NB4 (cell line): ENCODE measurements around the gene BCL6.

ENCODE experiments used
- DNase-seq: peaks from one replicate; pipeline ENCODE4 v3.0.0; 2010; ENCODE audit warnings: low read depth
- H3K4me3 ChIP-seq: one replicate; pipeline ENCODE4 v1.5.1; 2011; ENCODE audit warnings: mild to moderate bottlenecking, low read depth, low read length, moderate library complexity
- CTCF ChIP-seq: IDR thresholded peaks from one replicate; pipeline ENCODE4 v1.5.1; 2012; ENCODE audit warnings: low read depth, low read length
- MAX ChIP-seq: IDR thresholded peaks from 2 replicates; pipeline ENCODE4 v1.6.1; 2011; ENCODE audit warnings: low read depth, low read length
- MYC ChIP-seq: IDR thresholded peaks from 2 replicates; pipeline ENCODE4 v1.6.1; 2011; ENCODE audit warnings: low read depth, low read length
- POLR2A ChIP-seq: IDR thresholded peaks from 2 replicates; pipeline ENCODE4 v1.6.1; 2011; ENCODE audit warnings: mild to moderate bottlenecking; ENCODE audit not compliant: insufficient read length; ENCODE audit errors: extremely low read depth

Gene BCL6

GRCh38 chr3:187745201-187746058, at the start of gene BCL6:
BCL6 (minus strand) TSS chr3:187745468; CDS start chr3:187733693, 11,775 bp downstream.
- TF ChIP-seq CTCF (no peak), POLR2A (no peak), MYC (no peak), MAX (peak; percentile 74; the same call in 1 of the 2 replicates)
- DNase-seq: peak; percentile 86
- peak within 1 kb of the TSS; percentile 64 for H3K4me3 ChIP-seq

GRCh38 chr3:187794731-187795130, 49.5 kb upstream of the BCL6 start:
- H3K4me3 ChIP-seq: no peak overlapping the region
- TF ChIP-seq MYC (no peak), MAX (no peak), CTCF (no peak), POLR2A (no peak)
- DNase-seq: no peak

GRCh38 chr3:187793618-187794017, 48.4 kb upstream of the BCL6 start:
- no peak overlapping the region for H3K4me3 ChIP-seq
- DNase-seq: no peak
- TF ChIP-seq CTCF: no peak
- no peak for TF ChIP-seq MYC
- no peak for TF ChIP-seq MAX
- TF ChIP-seq POLR2A: no peak

- no peak for DNase-seq
- TF ChIP-seq MYC (no peak), MAX (no peak)
- no peak overlapping the region for H3K4me3 ChIP-seq
These were observed 47.3 kb upstream of the BCL6 start for GRCh38 chr3:187792521-187792920.

GRCh38 chr3:187789872-187790271, 44.6 kb upstream of the BCL6 start:
- TF ChIP-seq CTCF (no peak), MYC (no peak), POLR2A (no peak), MAX (no peak)
- no peak for DNase-seq
- no peak overlapping the region for H3K4me3 ChIP-seq

- no peak overlapping the region for H3K4me3 ChIP-seq
- TF ChIP-seq MYC: no peak
- TF ChIP-seq POLR2A: no peak
- TF ChIP-seq MAX: no peak
- no peak for TF ChIP-seq CTCF
- no peak for DNase-seq
These were observed 44.0 kb upstream of the BCL6 start for GRCh38 chr3:187788984-187789857.
